NCI-H1105 (cell line): Measurements from ENCODE around the gene APBA2.

Source experiments
- DNase-seq: peaks from one replicate; lab custom pipeline; 2025; lab: John Stamatoyannopoulos, UW

Gene APBA2

GRCh38 chr15:29059871-29060640, 174.3 kb downstream of the APBA2 start:
- no peak for DNase-seq

- no peak for DNase-seq
Observed at GRCh38 chr15:29061746-29062145, 176.0 kb downstream of the APBA2 start.

GRCh38 chr15:29062179-29062591, 176.4 kb downstream of the APBA2 start:
- no peak for DNase-seq

- no peak for DNase-seq
Observed at GRCh38 chr15:29062626-29063025, 176.9 kb downstream of the APBA2 start.

GRCh38 chr15:29063646-29064045, 177.9 kb downstream of the APBA2 start:
- DNase-seq: no peak

- no peak for DNase-seq
Observed at GRCh38 chr15:29064290-29064689, 178.5 kb downstream of the APBA2 start.

GRCh38 chr15:29064731-29065130, 179.0 kb downstream of the APBA2 start:
- DNase-seq: no peak

- no peak for DNase-seq
Observed at GRCh38 chr15:29065571-29065970, 179.8 kb downstream of the APBA2 start.

- no peak for DNase-seq
Observed at GRCh38 chr15:29066310-29066709, 180.5 kb downstream of the APBA2 start.

GRCh38 chr15:29066838-29067237, 181.1 kb downstream of the APBA2 start:
- no peak for DNase-seq

- DNase-seq: no peak
Observed at GRCh38 chr15:29067949-29068348, 182.2 kb downstream of the APBA2 start.

- no peak for DNase-seq
Observed at GRCh38 chr15:29070471-29071231, 184.9 kb downstream of the APBA2 start.

- DNase-seq: no peak
Observed at GRCh38 chr15:29071232-29071881, 185.6 kb downstream of the APBA2 start.

- no peak for DNase-seq
Observed at GRCh38 chr15:29071882-29072273, 186.1 kb downstream of the APBA2 start.

GRCh38 chr15:29072444-29072843, 186.7 kb downstream of the APBA2 start:
- DNase-seq: no peak

- DNase-seq: no peak
Observed at GRCh38 chr15:29074045-29074444, 188.3 kb downstream of the APBA2 start.

- DNase-seq: no peak
Observed at GRCh38 chr15:29078541-29078940, 192.8 kb downstream of the APBA2 start.

GRCh38 chr15:29079479-29079878, 193.7 kb downstream of the APBA2 start:
- no peak for DNase-seq

- no peak for DNase-seq
Observed at GRCh38 chr15:29081781-29082180, 196.0 kb downstream of the APBA2 start.

- no peak for DNase-seq
Observed at GRCh38 chr15:29083161-29083560, 197.4 kb downstream of the APBA2 start.

GRCh38 chr15:29083858-29084257, 198.1 kb downstream of the APBA2 start:
- no peak for DNase-seq

GRCh38 chr15:29086001-29086400, 200.2 kb downstream of the APBA2 start:
- DNase-seq: no peak

- DNase-seq: no peak
Observed at GRCh38 chr15:29086891-29087290, 201.1 kb downstream of the APBA2 start.
